HUES64 (cell line): ENCODE results near the gene DLG2.

Experiments
- H3K27ac ChIP-seq: 2 replicates; pipeline ENCODE4 v1.7.0; 2013; ENCODE audit warnings: low read depth, low read length, inconsistent platforms
- H3K27me3 ChIP-seq: 2 replicates; pipeline ENCODE4 v1.6.1; 2013; ENCODE audit warnings: mild to moderate bottlenecking, low read length; ENCODE audit not compliant: insufficient read depth
- H3K36me3 ChIP-seq: 2 replicates; pipeline ENCODE4 v1.6.1; 2013; ENCODE audit warnings: mild to moderate bottlenecking, low read length; ENCODE audit not compliant: insufficient read depth
- H3K4me1 ChIP-seq: 2 replicates; pipeline ENCODE4 v1.6.1; 2013; ENCODE audit warnings: mild to moderate bottlenecking, low read length, moderate library complexity; ENCODE audit not compliant: insufficient read depth
- H3K4me3 ChIP-seq: 2 replicates; pipeline ENCODE4 v1.5.1; 2013; ENCODE audit warnings: mild to moderate bottlenecking, low read length, moderate library complexity
- H3K9ac ChIP-seq: 2 replicates; pipeline ENCODE4 v1.6.1; 2013; ENCODE audit warnings: mild to moderate bottlenecking, low read depth, low read length
- H3K9me3 ChIP-seq: 2 replicates; pipeline ENCODE4 v1.6.1; 2013; ENCODE audit warnings: low read depth, low read length; ENCODE audit not compliant: insufficient read depth
- WGBS: fragments of 150-250, 120-280 bp; methylation state at CpG from one replicate; pipeline ENCODE4 v1.1.7; 2013; ENCODE audit warnings: missing lambda C conversion rate; 5-methylcytosine and 5-hydroxymethylcytosine counted together

DLG2 gene

GRCh38 chr11:84256618-84257017, 1370.5 kb downstream of the DLG2 start:
- Histone ChIP-seq H3K9ac (no peak overlapping the region), H3K9me3 (no peaks in the 10 kb centered on the region), H3K27ac (no peak overlapping the region), H3K4me1 (no peaks in the 10 kb centered on the region), H3K36me3 (no peaks in the 10 kb centered on the region), H3K27me3 (no peaks in the 10 kb centered on the region), H3K4me3 (no peak overlapping the region)
- WGBS = no CpG with 5 or more reads among the region's 1 CpG

DNA sequence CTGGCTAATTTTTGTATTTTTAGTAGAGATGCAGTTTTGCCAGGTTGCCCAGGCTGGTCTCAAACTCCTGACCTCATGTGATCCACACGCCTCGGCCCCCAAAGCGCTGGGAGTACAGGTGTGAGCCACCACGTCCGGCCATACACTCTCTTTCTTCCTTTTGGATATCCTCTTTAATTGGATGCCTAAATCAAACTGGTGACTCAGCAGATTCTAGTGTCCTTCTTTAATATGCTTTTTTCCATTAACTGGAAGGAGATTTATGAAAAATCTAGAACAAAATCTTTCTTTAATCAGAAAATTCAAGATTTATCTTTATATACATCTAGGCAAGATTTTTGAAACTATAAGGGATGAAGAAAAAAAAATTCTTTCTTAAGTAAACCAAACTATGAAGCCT, 1371.7 kb downstream of the DLG2 start:
- WGBS = 97% methylated on average over 5 of the region's 5 CpGs
- Histone ChIP-seq H3K4me1 (no peaks in the 10 kb centered on the region), H3K27ac (no peak overlapping the region), H3K36me3 (no peaks in the 10 kb centered on the region), H3K9me3 (no peaks in the 10 kb centered on the region), H3K4me3 (no peak overlapping the region), H3K27me3 (no peaks in the 10 kb centered on the region), H3K9ac (no peak overlapping the region)

DNA sequence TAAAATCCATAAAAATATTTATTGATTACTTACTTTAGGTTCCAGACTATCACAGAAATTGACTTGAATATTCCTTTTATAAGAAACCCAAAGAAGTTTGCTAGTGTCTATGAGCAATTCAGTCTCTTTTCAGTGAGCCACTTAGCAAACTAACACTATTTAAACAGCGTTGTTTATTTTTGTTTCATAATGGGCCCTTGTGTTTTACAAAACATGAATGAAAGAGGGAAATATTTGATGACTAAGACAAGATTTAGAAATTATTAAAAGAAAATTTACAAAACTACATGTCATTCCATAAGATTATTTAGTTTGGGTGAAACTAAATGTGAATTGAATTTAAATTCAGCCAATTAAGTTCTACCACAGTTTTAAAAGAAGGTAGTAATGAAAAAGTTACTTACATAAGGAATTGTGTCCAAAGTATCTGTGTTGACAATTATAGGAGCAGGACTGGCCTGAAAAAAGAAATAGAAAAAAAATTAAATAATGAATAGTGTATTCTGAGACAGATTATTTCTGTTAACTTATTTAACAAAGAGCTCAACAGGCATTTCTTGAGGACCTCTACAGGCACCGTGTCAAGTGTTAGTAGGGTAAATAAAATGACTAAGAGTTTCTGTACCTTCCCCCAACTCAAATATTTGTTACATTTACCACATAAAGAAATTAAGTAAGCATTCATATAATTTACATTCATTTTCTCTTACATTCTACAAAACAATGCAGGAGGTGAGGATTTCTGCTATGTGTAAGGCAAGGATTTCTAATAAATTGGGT, 1376.1 kb downstream of the DLG2 start:
- no peak overlapping the region for H3K4me3 ChIP-seq
- H3K9me3 ChIP-seq = no peaks in the 10 kb centered on the region
- H3K9ac ChIP-seq = no peak overlapping the region
- H3K27me3 ChIP-seq = no peaks in the 10 kb centered on the region
- H3K27ac ChIP-seq = no peak overlapping the region
- 100% methylated on average over 1 of the region's 2 CpGs for WGBS
- H3K36me3 ChIP-seq = no peaks in the 10 kb centered on the region
- H3K4me1 ChIP-seq = no peaks in the 10 kb centered on the region

DNA sequence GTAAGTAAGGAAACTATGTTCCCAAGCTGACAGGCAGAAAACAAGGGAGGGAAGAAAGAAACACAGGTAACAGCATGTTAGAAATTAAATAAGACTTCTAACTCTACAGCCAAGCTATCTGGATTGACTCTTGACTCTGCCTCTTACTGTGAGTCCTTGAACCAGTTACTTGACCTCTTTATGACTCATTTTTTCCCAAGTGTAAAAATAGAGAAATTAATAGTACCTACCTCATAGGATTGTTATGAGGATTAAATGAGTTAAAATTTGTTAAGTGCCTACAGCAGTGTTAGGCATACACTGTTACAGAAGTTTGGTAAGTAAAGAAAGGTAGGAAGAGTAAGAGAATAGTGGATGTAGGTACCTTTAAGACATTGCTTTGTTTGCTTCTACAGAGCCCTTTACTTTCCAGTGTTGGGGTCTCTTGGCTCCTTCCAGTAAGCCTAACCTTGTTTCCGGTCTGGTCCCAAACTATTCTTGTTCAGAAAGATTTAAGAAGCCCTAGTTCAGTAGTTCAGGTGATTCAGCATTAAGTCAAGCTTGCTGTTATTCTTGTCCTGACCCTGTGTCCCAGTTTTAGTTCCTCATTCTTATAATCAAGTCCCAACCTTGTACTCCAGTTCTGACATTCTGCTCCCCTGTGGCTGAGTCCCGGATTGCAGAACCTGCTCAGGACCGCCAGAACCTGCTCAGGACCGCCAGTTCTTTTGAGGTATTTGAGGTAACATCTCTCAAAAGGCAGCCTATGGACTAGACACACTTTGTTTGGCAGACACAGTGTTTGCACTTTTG, 1377.6 kb downstream of the DLG2 start:
- Histone ChIP-seq H3K4me3 (no peak overlapping the region), H3K27me3 (no peaks in the 10 kb centered on the region), H3K27ac (no peak overlapping the region), H3K36me3 (no peaks in the 10 kb centered on the region), H3K9me3 (no peaks in the 10 kb centered on the region), H3K4me1 (no peaks in the 10 kb centered on the region), H3K9ac (no peak overlapping the region)
- 82% methylated on average over 4 of the region's 4 CpGs for WGBS

- H3K4me1 ChIP-seq = no peaks in the 10 kb centered on the region
- no peak overlapping the region for H3K27ac ChIP-seq
- no peaks in the 10 kb centered on the region for H3K27me3 ChIP-seq
- 79% methylated on average over 4 of the region's 4 CpGs for WGBS
- H3K4me3 ChIP-seq = no peak overlapping the region
- H3K36me3 ChIP-seq = no peaks in the 10 kb centered on the region
- H3K9me3 ChIP-seq = no peaks in the 10 kb centered on the region
- H3K9ac ChIP-seq = no peak overlapping the region
Observed at GRCh38 chr11:84247926-84248325, 1379.2 kb downstream of the DLG2 start.

GRCh38 chr11:84247129-84247528, 1380.0 kb downstream of the DLG2 start:
- no peak overlapping the region for H3K27ac ChIP-seq
- H3K9ac ChIP-seq = no peak overlapping the region
- H3K27me3 ChIP-seq = no peaks in the 10 kb centered on the region
- H3K36me3 ChIP-seq = no peaks in the 10 kb centered on the region
- no peak overlapping the region for H3K4me3 ChIP-seq
- WGBS = 100% methylated on average over 1 of the region's 1 CpG
- H3K9me3 ChIP-seq = no peaks in the 10 kb centered on the region
- 0 out of 2 replicates have a peak, but pooled peaks cover under 1% of the 10 kb centered on the region for H3K4me1 ChIP-seq

DNA sequence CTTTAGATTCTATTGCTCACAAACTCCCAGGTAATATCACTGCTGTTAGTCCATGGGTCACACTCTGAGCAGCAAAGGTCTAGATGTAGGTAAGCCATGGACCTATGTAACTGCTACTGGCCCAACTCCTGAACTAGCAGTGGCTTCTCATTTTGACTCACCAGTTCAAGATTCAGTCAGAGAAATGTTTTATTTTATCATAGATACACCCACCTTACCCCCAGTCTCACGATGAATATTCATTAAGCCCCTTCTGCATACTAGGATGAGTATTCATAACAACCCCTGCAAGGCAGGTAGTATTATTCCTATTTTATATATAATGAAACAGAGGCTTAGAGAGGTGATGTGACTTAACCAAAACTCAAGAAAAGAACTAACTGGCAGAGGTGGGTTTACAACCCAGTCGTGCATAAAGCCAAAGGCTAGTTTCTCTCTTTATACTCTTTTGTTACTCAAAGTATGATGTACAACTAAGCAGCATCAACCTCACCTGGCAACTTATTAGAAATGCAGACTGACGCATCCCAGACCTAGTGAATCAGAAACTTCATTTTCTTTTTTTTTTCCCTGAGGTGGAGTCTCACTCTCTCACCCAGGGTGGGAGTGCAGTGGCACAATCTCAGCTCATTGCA, 1383.4 kb downstream of the DLG2 start:
- Histone ChIP-seq H3K4me1 (peaks cover 18% of the 10 kb centered on the region; the same call in 1 of the 2 replicates), H3K27me3 (no peaks in the 10 kb centered on the region), H3K27ac (no peak overlapping the region), H3K4me3 (no peak overlapping the region), H3K9me3 (no peaks in the 10 kb centered on the region), H3K9ac (no peak overlapping the region), H3K36me3 (no peaks in the 10 kb centered on the region)
- 85% methylated on average over 3 of the region's 3 CpGs for WGBS

- Histone ChIP-seq H3K27me3 (no peaks in the 10 kb centered on the region), H3K9me3 (no peaks in the 10 kb centered on the region), H3K36me3 (no peaks in the 10 kb centered on the region), H3K4me3 (no peak overlapping the region), H3K9ac (no peak overlapping the region), H3K27ac (peak overlapping the region; percentile 7; the same call in 1 of the 2 replicates), H3K4me1 (peaks cover 18% of the 10 kb centered on the region; the same call in 1 of the 2 replicates)
- 81% methylated on average over 4 of the region's 5 CpGs for WGBS
Observed at GRCh38 chr11:84241343-84242131, 1385.6 kb downstream of the DLG2 start.

GRCh38 chr11:84240847-84241246, 1386.3 kb downstream of the DLG2 start:
- H3K4me1 ChIP-seq = peaks cover 18% of the 10 kb centered on the region; the same call in 1 of the 2 replicates
- H3K36me3 ChIP-seq = no peaks in the 10 kb centered on the region
- no peak overlapping the region for H3K9ac ChIP-seq
- no peaks in the 10 kb centered on the region for H3K9me3 ChIP-seq
- no peak overlapping the region for H3K4me3 ChIP-seq
- no peak overlapping the region; the same call in 1 of the 2 replicates for H3K27ac ChIP-seq
- no peaks in the 10 kb centered on the region for H3K27me3 ChIP-seq
- WGBS = 94% methylated on average over 1 of the region's 1 CpG

- H3K9ac ChIP-seq = no peak overlapping the region
- H3K27me3 ChIP-seq = no peaks in the 10 kb centered on the region
- H3K36me3 ChIP-seq = no peaks in the 10 kb centered on the region
- H3K4me3 ChIP-seq = no peak overlapping the region
- peaks cover 24% of the 10 kb centered on the region for H3K4me1 ChIP-seq
- no peak overlapping the region for H3K27ac ChIP-seq
- H3K9me3 ChIP-seq = no peaks in the 10 kb centered on the region
Observed at GRCh38 chr11:84236436-84236835, 1390.7 kb downstream of the DLG2 start.
